ENCODE results near the gene DUSP23.

- TF ChIP-seq POLR2AphosphoS5 (IDR thresholded peaks at IDR 0.05; ENCODE audit: low read length) (no peak), NRF1 (conservative IDR thresholded peaks at IDR 0.05; ENCODE audit: low read depth, low read length) (no peak), CHD1 (IDR thresholded peaks at IDR 0.05; ENCODE audit: low read depth, low read length) (no peak), POLR2A (IDR thresholded peaks at IDR 0.05; ENCODE audit: low read depth, low read length) (no peak), CBFB (IDR thresholded peaks at IDR 0.05; ENCODE audit: low read depth) (no peak), FOS (IDR thresholded peaks at IDR 0.05; ENCODE audit: borderline replicate concordance, extremely low read depth, insufficient read length) (no peak), PBX3 (IDR thresholded peaks at IDR 0.05; ENCODE audit: insufficient replicate concordance, low read depth, low read length) (no peak), FOXM1 (IDR thresholded peaks at IDR 0.05; ENCODE audit: low read depth, low read length) (no peak)
- TF ChIP-seq, protein P1, sequence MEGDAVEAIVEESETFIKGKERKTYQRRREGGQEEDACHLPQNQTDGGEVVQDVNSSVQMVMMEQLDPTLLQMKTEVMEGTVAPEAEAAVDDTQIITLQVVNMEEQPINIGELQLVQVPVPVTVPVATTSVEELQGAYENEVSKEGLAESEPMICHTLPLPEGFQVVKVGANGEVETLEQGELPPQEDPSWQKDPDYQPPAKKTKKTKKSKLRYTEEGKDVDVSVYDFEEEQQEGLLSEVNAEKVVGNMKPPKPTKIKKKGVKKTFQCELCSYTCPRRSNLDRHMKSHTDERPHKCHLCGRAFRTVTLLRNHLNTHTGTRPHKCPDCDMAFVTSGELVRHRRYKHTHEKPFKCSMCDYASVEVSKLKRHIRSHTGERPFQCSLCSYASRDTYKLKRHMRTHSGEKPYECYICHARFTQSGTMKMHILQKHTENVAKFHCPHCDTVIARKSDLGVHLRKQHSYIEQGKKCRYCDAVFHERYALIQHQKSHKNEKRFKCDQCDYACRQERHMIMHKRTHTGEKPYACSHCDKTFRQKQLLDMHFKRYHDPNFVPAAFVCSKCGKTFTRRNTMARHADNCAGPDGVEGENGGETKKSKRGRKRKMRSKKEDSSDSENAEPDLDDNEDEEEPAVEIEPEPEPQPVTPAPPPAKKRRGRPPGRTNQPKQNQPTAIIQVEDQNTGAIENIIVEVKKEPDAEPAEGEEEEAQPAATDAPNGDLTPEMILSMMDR (IDR thresholded peaks at IDR 0.05 in 2 of 3, conservative IDR thresholded peaks at IDR 0.05 in 1 of 3; ENCODE audit: control insufficient read depth in 2 of 3, extremely low read depth in 1 of 3, insufficient read depth in 1 of 3, low read depth in 3 of 3, low read length in 3 of 3) = no peak
- TF ChIP-seq, protein P2, sequence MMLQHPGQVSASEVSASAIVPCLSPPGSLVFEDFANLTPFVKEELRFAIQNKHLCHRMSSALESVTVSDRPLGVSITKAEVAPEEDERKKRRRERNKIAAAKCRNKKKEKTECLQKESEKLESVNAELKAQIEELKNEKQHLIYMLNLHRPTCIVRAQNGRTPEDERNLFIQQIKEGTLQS (IDR thresholded peaks at IDR 0.05; ENCODE audit: borderline replicate concordance, extremely low read depth, low read depth, low read length) = no peak
These were observed 34.1 kb upstream of the DUSP23 start for GRCh38 chr1:159746666-159747065.

All from GM12878 (cell line).